HL-60/S4 (cell line): Measurements from ENCODE around the gene POLR3K.

Experiments used
- in situ Hi-C: fragments of 300-500 bp; cut with MboI; formaldehyde crosslinking; loops from 2 replicates; pipeline ENCODE4 v1.14.3; 2022; ENCODE audit warnings: low sequenced_read_pairs

POLR3K gene

GRCh38 chr16:66309-67182 lies 13.1 kb upstream of the POLR3K start:
- in situ Hi-C loops = no loop called here

DNA sequence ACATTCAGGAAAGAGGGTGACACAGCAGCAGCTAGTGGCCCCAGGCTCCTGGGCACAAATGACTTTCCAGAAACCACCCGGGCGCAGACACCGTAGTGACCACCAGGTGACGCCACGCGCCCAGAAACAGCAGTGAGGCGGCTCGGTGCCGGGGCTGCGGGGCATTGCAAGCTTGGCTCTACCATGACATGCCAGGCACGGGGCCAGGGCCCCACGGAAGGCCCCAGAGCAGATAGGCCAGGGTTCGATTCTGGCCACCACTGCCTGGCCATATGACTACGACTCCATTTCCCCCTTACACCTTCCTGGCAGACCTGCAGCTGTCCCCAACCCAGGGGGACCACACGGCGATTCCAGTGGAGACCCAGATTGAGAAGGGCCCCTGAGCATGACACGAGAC lies 12.3 kb upstream of the POLR3K start:
- in situ Hi-C loops = no loop called here

GRCh38 chr16:64914-65255 lies 11.5 kb upstream of the POLR3K start:
- in situ Hi-C loops = no loop called here

- in situ Hi-C loops = no loop called here
Measured at GRCh38 chr16:63998-64913, 10.8 kb upstream of the POLR3K start.

DNA sequence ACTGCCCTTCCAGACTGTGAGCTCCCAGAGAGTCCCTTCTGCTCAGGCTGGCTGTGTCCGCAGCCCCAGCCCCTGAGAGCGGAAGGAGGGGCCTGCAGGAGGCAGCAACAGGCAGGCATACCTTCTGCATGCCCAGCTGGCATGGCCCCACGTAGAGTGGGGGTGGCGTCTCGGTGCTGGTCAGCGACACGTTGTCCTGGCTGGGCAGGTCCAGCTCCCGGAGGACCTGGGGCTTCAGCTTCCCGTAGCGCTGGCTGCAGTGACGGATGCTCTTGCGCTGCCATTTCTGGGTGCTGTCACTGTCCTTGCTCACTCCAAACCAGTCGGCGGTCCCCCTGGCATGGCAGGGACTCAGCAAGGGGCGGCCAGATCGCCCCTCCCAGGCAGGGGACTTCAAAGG lies 10.1 kb upstream of the POLR3K start:
- in situ Hi-C loops = no loop called here

DNA sequence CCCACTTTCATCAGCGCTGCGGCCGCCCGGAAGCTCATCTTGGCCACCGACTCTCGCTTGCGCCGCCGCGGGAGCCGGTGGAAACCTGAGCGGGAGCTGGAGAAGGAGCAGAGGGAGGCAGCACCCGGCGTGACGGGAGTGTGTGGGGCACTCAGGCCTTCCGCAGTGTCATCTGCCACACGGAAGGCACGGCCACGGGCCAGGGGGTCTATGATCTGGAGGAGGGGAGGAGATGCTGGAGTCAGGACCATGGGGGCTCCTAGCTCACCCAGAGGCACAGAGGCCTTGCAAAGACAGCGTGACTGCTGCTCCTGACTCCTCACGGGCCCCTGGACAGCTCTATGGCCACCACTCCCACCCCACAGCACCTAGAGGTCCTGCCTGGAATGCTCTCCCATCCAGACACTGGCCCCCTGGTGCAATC lies 9.6 kb upstream of the POLR3K start:
- in situ Hi-C loops = no loop called here

DNA sequence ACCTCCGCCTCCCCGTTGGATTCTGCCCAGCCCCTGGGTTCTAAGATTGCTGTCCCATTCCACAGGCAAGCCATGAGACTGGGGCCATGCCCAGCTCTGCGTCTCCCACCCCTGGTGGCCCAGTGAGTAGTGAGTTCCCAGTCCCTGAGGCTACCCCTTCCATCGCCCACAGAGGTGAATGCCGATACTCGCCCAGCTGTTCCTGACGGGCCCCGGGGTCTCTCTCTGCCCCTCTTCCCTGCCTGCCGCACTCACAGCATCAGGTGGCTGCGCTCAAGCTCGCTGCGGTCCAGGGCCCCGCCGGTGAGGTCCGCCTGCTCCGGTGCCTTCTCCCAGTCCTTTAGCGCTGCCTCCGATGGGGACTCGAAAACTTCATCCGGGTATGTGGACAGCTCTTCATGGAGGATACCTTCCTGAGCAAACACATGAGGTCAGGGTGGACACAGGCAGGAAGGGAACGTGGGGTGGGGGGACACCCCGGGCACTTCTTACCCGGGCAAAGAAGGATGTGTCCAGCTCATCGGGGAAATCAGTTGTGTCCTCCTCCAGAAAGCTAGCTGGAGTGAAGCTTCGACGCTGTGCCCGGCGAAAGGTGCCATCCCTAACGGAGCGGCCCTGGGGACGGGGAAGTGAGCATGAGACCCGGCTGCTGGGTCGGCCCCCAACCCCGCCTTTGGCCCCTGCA lies 9.0 kb upstream of the POLR3K start:
- in situ Hi-C loops = no loop called here

DNA sequence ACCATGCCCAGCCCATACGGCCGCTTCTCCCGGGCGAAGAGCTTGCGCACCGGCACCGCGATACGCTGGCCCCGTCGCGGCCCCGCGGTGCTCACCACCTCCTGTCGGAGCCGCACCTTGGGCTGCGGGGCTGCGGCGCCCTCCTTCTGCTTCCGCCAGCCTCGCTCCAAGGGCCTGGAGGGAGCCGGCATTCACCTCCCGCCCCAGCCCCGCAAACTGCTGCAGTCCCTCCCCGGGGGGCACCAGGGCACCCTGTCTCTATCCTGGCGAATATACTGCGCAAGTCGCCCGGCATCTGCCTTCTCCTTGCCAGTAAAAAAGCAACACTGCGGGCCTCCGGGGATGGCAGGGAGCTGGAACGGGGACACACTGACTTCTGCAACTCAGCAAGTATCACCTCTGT lies 8.5 kb upstream of the POLR3K start:
- in situ Hi-C loops = no loop called here

- in situ Hi-C loops = no loop called here
Measured at GRCh38 chr16:60929-61878, 7.8 kb upstream of the POLR3K start.

DNA sequence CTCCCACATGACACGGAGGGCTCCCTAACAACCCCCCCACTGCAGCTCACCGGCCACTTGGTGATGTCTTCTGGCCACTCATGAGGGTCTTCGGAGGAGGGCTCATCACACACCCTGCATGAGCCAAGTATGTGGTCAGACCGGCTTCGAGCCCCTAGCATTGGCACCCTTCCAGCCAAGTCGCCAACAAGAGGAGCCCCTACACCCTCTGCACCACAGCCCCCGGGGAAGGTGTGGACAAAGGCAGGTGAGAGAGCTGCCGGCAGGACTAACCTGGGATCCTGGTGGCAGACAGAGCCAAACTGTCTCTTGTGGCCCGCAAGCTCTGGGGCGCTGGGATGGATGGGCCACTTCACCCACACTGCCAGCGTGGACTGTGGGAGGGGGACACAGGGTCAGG lies 6.8 kb upstream of the POLR3K start:
- in situ Hi-C loops = no loop called here

DNA sequence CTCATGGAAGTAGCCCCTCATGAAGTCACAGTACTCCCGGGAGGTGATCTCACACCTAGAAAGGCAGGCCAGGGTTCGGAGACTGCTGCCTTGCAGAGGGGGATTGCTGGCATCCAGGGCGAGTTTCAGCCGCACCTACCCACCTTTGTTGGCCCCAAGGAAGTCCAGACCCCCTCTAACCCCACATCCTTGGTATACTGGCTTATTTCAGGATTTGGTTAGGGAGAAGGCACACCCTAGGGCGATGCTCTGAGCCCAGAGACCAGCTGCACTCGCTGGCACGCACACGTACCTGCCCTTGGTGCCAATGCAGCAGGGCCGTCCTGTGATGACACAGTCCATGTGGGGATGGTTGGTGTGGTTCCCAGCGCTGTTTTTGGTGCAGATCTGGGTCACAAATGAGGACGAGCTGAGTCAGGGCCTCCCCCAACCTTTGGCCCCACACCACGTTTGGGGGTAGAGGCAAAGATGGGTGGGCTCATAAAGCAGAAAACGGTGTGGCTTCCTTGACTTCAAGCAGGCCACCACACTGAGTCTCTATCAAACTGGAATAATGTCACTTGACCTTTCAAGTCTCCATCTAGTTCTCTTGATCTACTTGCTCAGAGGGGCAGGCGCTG lies 6.1 kb upstream of the POLR3K start:
- in situ Hi-C loops = no loop called here

GRCh38 chr16:58491-59439 lies 5.4 kb upstream of the POLR3K start:
- in situ Hi-C loops = no loop called here

GRCh38 chr16:57711-58110 lies 4.3 kb upstream of the POLR3K start:
- in situ Hi-C loops = no loop called here

GRCh38 chr16:56231-56927 lies 3.0 kb upstream of the POLR3K start:
- in situ Hi-C loops = no loop called here

DNA sequence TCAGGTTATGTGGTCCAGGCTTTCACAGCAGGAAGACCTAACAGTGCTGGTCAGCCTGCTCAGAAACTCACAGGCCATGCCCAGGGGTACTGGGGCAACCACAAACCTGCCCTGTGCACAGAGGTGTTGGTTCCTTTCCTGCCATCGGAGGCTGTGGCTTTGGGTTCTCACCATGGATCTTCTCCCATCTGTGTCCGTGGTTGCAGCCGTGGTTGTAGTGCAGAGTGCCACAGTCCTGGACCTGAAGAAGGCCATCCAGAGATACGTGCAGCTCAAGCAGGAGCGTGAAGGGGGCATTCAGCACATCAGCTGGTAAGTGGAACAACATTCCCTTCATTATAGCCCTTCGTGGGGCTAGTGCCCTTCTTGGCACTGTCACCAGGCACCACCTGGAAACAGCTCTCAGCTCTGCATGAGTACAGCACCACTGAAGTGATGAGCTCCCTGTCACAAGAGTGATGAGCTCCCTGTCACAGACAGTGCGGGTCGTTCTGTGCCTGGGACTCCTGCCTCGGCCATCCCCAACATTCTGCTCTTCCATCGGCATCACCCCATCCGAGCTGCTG lies 2.2 kb upstream of the POLR3K start:
- in situ Hi-C loops = no loop called here

DNA sequence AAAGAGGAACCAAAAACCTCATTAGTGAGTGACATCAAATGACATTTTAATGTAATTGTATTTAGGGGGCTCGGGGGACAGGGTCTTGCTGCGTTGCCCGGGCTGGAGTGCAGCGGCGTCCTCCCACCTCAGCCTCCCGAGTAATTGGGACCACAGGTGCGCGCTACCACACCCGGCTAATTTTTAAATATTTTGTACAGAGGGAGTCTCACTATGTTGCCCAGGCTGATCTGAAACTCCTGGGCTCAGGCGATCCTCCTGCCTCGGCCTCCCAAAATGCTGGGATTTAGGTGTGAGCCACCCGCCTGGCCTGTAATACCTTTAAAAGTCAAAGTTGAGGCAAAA lies 801 bp upstream of the POLR3K start:
- in situ Hi-C loops = no loop called here

DNA sequence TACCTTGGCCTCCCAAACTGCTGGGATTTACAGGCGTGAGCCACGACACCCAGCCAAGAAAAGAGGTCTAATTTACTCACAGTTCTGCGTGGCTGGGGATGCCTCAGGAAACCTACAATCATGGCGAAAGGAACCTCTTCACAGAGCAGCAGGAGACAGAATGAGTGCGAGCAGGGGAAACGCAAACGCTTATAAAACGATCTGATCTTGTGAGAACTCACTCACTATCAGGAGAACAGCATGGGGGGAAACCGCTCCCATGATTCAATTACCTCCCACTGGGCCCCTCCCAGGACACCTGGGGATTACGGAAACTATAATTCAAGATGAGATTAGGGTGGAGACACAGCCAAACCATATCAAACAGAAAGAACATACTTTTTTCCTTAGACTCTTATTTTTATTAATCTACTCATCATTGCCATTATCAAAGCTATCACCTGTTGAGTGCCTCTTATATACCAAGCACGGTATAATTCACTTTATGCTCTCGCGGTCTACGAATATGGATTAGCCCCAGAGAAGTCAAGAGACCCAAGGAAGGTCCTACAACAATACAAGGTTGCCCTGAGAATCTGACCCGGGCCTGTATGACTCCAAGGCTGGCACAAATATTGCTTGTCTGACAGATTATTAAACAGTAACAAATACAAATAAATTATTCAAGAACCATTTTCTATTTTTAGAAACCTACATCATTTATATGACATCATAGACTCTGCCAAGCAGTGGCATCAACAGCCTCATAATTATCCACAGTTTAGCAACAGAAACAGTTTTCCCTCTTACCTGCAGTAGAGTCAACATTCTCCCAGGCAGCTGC lies 2.4 kb downstream of the POLR3K start:
- in situ Hi-C loops = no loop called here
